RWPE2 (cell line): ENCODE data around the gene LHFPL2.

ENCODE experiments used
- ATAC-seq: fragments of 200-7000 bp; cut with Tn5 transposase; 3 replicates; pipeline ENCODE4 v1.9.1; 2021; ENCODE audit warnings: low read depth
- DNase-seq: peaks from one replicate; pipeline ENCODE4 v3.0.0-alpha.2; 2020; ENCODE audit warnings: low spot score
- H3K27ac ChIP-seq: fragments of 450-650 bp; 2 replicates; pipeline ENCODE4 v1.5.1; 2017; ENCODE audit warnings: mild to moderate bottlenecking; ENCODE audit not compliant: poor library complexity, severe bottlenecking
- H3K27me3 ChIP-seq: fragments of 250-450 bp; sonication (Bioruptor Pico); 2 replicates; pipeline ENCODE4 v1.5.1; 2021; ENCODE audit warnings: mild to moderate bottlenecking, moderate library complexity; ENCODE audit not compliant: insufficient read depth, poor library complexity, severe bottlenecking
- H3K36me3 ChIP-seq: fragments of 250-450 bp; sonication (Bioruptor Pico); 2 replicates; pipeline ENCODE4 v1.5.1; 2020; ENCODE audit warnings: low read depth, mild to moderate bottlenecking, moderate library complexity
- H3K4me1 ChIP-seq: fragments of 250-450 bp; sonication (Bioruptor Pico); 2 replicates; pipeline ENCODE4 v1.5.1; 2021; ENCODE audit warnings: mild to moderate bottlenecking, moderate library complexity; ENCODE audit not compliant: insufficient read depth, poor library complexity, severe bottlenecking
- H3K4me3 ChIP-seq: fragments of 250-450 bp; sonication (Bioruptor Pico); 2 replicates; pipeline ENCODE4 v1.5.1; 2021; ENCODE audit warnings: mild to moderate bottlenecking, moderate library complexity; ENCODE audit not compliant: severe bottlenecking
- H3K9me3 ChIP-seq: fragments of 250-450 bp; sonication (Bioruptor Pico); 2 replicates; pipeline ENCODE4 v1.5.1; 2021; ENCODE audit warnings: mild to moderate bottlenecking, moderate library complexity; ENCODE audit not compliant: severe bottlenecking
- TF ChIP-seq, protein P1 (sequence below): fragments of 450-650 bp; IDR thresholded peaks from one replicate; pipeline ENCODE4 v1.5.1; 2017; ENCODE audit warnings: mild to moderate bottlenecking, moderate library complexity; ENCODE audit not compliant: poor library complexity, severe bottlenecking

LHFPL2 gene

DNA sequence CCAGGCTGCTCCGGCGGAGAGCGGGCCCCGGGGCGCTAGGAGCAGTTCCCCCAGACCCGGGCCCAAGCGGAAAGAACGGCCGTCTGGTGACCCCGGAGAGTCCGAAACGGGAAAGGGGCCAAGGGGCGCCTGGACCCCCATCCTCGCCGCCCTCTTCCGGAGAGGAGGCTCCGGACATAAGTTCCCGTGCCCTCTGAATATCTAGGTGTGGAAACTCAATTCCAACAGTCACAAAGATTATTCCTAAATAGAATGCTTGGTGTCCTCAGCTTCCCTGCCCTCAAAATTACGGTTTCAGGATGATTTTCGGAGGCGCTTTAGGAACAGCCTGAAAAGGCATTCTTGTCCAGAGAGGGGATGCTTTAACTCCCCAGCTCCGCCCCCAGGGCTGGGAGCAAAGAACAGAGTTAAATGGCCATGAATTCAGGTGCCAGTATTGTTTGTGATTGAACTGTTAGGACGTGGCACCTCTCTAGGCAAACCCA is 681 bp upstream of the LHFPL2 start:
- Histone ChIP-seq H3K36me3 (peaks cover 28% of the 10 kb centered on the region), H3K27me3 (no peaks in the 10 kb centered on the region), H3K9me3 (no peaks in the 10 kb centered on the region), H3K4me1 (peaks cover 15% of the 10 kb centered on the region), H3K4me3 (peak overlapping the region; percentile 95), H3K27ac (peak overlapping the region; percentile 84)
- TF ChIP-seq, protein P1, sequence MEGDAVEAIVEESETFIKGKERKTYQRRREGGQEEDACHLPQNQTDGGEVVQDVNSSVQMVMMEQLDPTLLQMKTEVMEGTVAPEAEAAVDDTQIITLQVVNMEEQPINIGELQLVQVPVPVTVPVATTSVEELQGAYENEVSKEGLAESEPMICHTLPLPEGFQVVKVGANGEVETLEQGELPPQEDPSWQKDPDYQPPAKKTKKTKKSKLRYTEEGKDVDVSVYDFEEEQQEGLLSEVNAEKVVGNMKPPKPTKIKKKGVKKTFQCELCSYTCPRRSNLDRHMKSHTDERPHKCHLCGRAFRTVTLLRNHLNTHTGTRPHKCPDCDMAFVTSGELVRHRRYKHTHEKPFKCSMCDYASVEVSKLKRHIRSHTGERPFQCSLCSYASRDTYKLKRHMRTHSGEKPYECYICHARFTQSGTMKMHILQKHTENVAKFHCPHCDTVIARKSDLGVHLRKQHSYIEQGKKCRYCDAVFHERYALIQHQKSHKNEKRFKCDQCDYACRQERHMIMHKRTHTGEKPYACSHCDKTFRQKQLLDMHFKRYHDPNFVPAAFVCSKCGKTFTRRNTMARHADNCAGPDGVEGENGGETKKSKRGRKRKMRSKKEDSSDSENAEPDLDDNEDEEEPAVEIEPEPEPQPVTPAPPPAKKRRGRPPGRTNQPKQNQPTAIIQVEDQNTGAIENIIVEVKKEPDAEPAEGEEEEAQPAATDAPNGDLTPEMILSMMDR, result no peak
- no peak; the same call in 2 of the 3 replicates for ATAC-seq
- no peak for DNase-seq

DNA sequence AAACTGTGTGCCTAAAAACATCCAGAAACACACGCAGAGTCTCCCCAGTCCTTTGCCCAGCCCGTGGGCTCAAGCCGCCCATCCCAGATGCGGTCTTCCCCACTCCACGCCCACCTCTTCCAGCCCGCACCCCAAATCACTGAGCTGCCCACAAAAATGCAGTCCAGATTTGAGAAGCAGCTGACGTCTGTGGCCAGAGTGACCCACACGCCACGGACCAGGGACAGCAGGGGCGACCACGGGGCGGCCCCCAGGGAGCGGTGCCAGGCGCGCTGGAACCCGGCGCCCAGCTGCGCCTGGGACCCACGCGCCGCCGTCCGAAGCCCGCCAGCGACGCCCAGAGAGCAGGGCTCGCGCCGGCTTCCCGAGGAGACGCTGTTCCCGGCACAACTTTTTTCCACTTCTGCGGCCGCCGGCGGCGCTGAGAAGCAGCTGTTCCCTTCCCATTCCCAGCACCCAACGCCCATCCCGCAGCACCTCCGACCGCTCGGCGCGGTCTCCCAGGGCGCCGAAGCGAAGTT is 674 bp downstream of the LHFPL2 start:
- peaks cover 28% of the 10 kb centered on the region for H3K36me3 ChIP-seq
- ATAC-seq, result peak; percentile 29
- peak overlapping the region; percentile 84 for H3K27ac ChIP-seq
- H3K9me3 ChIP-seq, result no peaks in the 10 kb centered on the region
- H3K27me3 ChIP-seq, result no peaks in the 10 kb centered on the region
- DNase-seq, result no peak
- H3K4me1 ChIP-seq, result peaks cover 15% of the 10 kb centered on the region
- peak overlapping the region; percentile 95 for H3K4me3 ChIP-seq
- TF ChIP-seq, protein P1, result peak; percentile 43

DNA sequence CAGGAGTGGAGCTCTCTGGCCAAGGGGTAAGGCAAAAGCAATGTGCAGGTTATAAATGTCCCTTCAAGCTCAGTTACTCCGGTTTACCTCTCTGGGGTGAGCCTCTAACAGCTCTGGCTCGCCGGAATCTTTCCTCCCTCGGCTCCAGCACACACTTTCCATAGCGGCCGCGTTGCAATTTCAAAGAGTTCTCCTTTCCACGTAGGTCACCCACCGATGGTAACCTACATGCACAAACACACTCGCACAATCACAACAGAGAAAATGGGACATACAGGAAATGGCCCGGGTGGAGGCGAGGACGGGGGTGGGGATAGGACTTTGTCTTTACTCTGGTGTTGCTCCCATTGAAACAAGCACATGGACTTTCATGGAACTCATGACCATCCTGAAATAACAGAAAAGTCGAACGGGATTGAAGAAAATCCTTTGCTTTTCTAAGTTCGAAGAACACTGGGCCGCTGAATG is 1.2 kb downstream of the LHFPL2 start:
- peaks cover 28% of the 10 kb centered on the region for H3K36me3 ChIP-seq
- peak overlapping the region; percentile 95 for H3K4me3 ChIP-seq
- peaks cover 15% of the 10 kb centered on the region for H3K4me1 ChIP-seq
- no peaks in the 10 kb centered on the region for H3K27me3 ChIP-seq
- ATAC-seq (peak; percentile 10; the same call in 1 of the 3 replicates), DNase-seq (no peak)
- H3K27ac ChIP-seq, result peak overlapping the region; percentile 84
- no peaks in the 10 kb centered on the region for H3K9me3 ChIP-seq
- TF ChIP-seq, protein P1, result no peak

DNA sequence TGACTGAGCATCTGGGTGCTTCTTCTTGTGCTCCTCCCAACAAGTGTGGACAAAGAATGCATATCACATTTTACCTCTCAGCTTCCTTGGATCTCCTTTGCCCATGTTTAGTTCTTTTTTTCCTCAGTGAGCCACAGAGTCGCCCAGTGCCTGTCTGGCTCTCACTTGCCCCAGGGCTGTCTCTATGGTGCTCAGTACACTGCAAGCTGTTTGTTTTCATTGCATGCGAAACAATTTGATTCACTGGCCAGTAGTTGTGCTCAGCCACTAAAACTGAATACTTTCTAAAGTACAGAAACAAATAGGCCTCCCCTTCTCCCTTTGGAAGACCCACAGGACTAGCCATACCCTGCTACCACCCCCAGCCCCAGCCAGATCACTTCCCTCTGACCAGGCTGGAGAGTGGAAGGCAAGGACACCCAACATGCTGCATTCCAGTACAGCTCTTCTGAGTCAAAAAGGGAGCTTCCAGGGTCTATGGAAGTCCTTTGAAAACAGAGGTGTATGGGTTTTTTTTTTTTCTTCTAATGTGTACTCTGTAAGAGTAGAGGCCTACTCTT is 3.8 kb downstream of the LHFPL2 start:
- Histone ChIP-seq H3K9me3 (no peaks in the 10 kb centered on the region), H3K36me3 (peaks cover 34% of the 10 kb centered on the region), H3K27ac (peak overlapping the region; percentile 3), H3K4me3 (no peak overlapping the region), H3K27me3 (no peaks in the 10 kb centered on the region), H3K4me1 (peaks cover 35% of the 10 kb centered on the region)
- DNase-seq (no peak), ATAC-seq (no peak)
- TF ChIP-seq, protein P1, result no peak

DNA sequence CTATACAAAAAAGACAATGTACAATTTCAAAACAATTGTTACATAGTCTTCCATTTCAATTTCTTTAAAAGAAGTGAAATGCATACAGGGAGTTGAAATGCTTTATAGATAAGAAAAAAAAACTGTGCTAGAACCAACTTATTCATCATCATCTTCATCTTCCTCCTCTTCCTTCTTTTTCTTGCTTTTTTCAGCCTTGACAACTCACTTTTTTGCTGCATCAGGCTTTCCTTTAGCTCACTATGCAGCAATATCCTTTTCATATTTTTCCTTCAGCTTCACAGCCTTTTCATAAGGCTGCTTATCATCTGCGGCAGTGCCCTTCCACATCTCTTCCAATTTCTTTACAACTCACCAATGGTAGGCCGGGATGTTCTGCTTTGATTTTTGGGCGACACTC is 4.4 kb downstream of the LHFPL2 start:
- Histone ChIP-seq H3K27ac (peak overlapping the region; percentile 3), H3K36me3 (peaks cover 36% of the 10 kb centered on the region), H3K4me1 (peaks cover 42% of the 10 kb centered on the region), H3K9me3 (no peaks in the 10 kb centered on the region), H3K27me3 (no peaks in the 10 kb centered on the region), H3K4me3 (no peak overlapping the region)
- no peak for ATAC-seq
- TF ChIP-seq, protein P1, result no peak
- no peak for DNase-seq
